K562 (cell line): ENCODE data around the gene PUSL1. TPM values are rescaled to one million over a fixed set of nuclear protein-coding genes. Genes with fewer than 3 reads are reported as not detected.

Experiments used
- ATAC-seq: fragments of 200-7000 bp; cut with Tn5 transposase; 3 replicates; pipeline ENCODE4 v1.9.1; 2020; ENCODE audit warnings: moderate library complexity
- BruUV-seq: library from RNA; stranded (reverse); fragments of 400-500 nt; replicated peaks from 2 replicates; lab custom pipeline; 2021; lab: Mats Ljungman, UMichigan
- CTCF ChIA-PET: fragments of 300-600 bp; formaldehyde crosslinking; extraction: SDS; loops from one replicate; lab custom pipeline; 2021; ENCODE audit warnings: low intra/inter-chr PET ratio; lab: Yijun Ruan, JAX
- POLR2A ChIA-PET: fragments of 300-600, 350-650 bp; sonication (Branson Sonifier 250); formaldehyde crosslinking; extraction: SDS; loops from one replicate; lab custom pipeline; 2021; ENCODE audit warnings: antibody characterized with exemption, inconsistent platforms; lab: Yijun Ruan, JAX
- DNase-seq, 4 experiments: peaks; one replicate each; pipeline versions ENCODE4 v3.0.0 to v3.0.0-alpha.2; 2011 to 2018; ENCODE audit warnings: low spot score in 3 of 4, mixed read lengths in 3 of 4; ENCODE audit errors: extremely low read depth in 1 of 4
- FAIRE-seq: peaks from 2 replicates; lab custom pipeline; 2011; peaks lifted over from hg19 to GRCh38; lab: Jason Lieb, UNC
- H2AFZ ChIP-seq: 2 replicates; pipeline ENCODE4 v1.6.0; 2011; ENCODE audit warnings: low read depth, low read length, control low read depth, inconsistent platforms
- H3K27ac ChIP-seq: fragments of 200-600 bp; 3 replicates; pipeline ENCODE4 v1.8.0; 2011; ENCODE audit warnings: low read depth, mild to moderate bottlenecking, control low read depth, inconsistent platforms, low read length, moderate library complexity, mixed read lengths; ENCODE audit errors: extremely low read depth
- H3K27me3 ChIP-seq, 2 experiments: fragments of 300-600 bp in 1 of 2; 2 replicates in 1 of 2; 3 replicates in 1 of 2; pipeline versions ENCODE4 v1.6.0 to v1.8.0; 2011; ENCODE audit warnings: inconsistent platforms in 2 of 2, low read length in 2 of 2, mild to moderate bottlenecking in 1 of 2, mixed read lengths in 1 of 2, moderate library complexity in 1 of 2; ENCODE audit not compliant: control insufficient read depth in 2 of 2, insufficient read depth in 2 of 2
- H3K36me3 ChIP-seq: fragments of 300-600 bp; 3 replicates; pipeline ENCODE4 v1.8.0; 2011; ENCODE audit warnings: mild to moderate bottlenecking, low read length, inconsistent platforms; ENCODE audit not compliant: control insufficient read depth, insufficient read depth
- H3K4me1 ChIP-seq, 2 experiments: fragments of 200-600 bp in 1 of 2; replicated peaks in 1 of 2; 2 replicates in 1 of 2; 3 replicates in 1 of 2; pipeline versions ENCODE4 v1.5.1 to v1.8.0; 2011; ENCODE audit warnings: inconsistent platforms in 2 of 2, low read length in 2 of 2, mild to moderate bottlenecking in 1 of 2, mixed read lengths in 1 of 2, moderate library complexity in 1 of 2; ENCODE audit not compliant: control insufficient read depth in 2 of 2, insufficient read depth in 2 of 2
- H3K4me2 ChIP-seq: 2 replicates; pipeline ENCODE4 v1.6.1; 2011; ENCODE audit warnings: low read length, control low read depth, inconsistent platforms, mixed read lengths; ENCODE audit not compliant: insufficient read depth
- H3K4me3 ChIP-seq: fragments of 200-600 bp; sonication (generic), shearing (Covaris generic); 2 replicates; pipeline ENCODE4 v1.5.1; 2016; ENCODE audit warnings: control low read depth, inconsistent platforms
- H3K79me2 ChIP-seq: fragments of 200-600 bp; 3 replicates; pipeline ENCODE4 v1.8.0; 2011; ENCODE audit warnings: low read length, inconsistent platforms; ENCODE audit not compliant: control insufficient read depth, insufficient read depth
- H3K9ac ChIP-seq, 2 experiments: 2 replicates each; pipeline versions ENCODE4 v1.6.0 to v1.6.1; 2011; ENCODE audit warnings: low read depth in 2 of 2, low read length in 2 of 2, control low read depth in 1 of 2, inconsistent platforms in 1 of 2, mild to moderate bottlenecking in 1 of 2, mixed read lengths in 1 of 2; ENCODE audit not compliant: insufficient read depth in 1 of 2
- H3K9me1 ChIP-seq: one replicate; pipeline ENCODE4 v1.6.0; 2011; ENCODE audit warnings: inconsistent platforms, mild to moderate bottlenecking, low read length, moderate library complexity; ENCODE audit not compliant: control insufficient read depth, insufficient read depth
- H3K9me3 ChIP-seq: replicated peaks from 2 replicates; pipeline ENCODE4 v1.5.1; 2011; ENCODE audit warnings: low read depth, low read length, inconsistent platforms; ENCODE audit not compliant: control insufficient read depth, insufficient read depth
- H4K20me1 ChIP-seq: replicated peaks from 2 replicates; pipeline ENCODE4 v1.6.1; 2011; ENCODE audit warnings: low read length, inconsistent platforms, mixed read lengths; ENCODE audit not compliant: control insufficient read depth, insufficient read depth
- CSDE1 ChIP-seq, 2 experiments: fragments of 450-650 bp; IDR thresholded peaks; 2 replicates each; pipeline ENCODE4 v1.6.1; 2016; ENCODE audit warnings: mild to moderate bottlenecking in 1 of 2
- SMARCE1 ChIP-seq: fragments of 450-650 bp; IDR thresholded peaks from 2 replicates; pipeline ENCODE4 v1.7.1; 2016; ENCODE audit warnings: mild to moderate bottlenecking
- ZKSCAN1 ChIP-seq: fragments of 150-350 bp; IDR thresholded peaks from 2 replicates; pipeline ENCODE4 v1.6.1; 2016; ENCODE audit warnings: low read depth, low read length
- ZNF408 ChIP-seq: fragments of 250-450 bp; sonication (Bioruptor Pico); IDR thresholded peaks from 2 replicates; pipeline ENCODE4 v1.4.0; 2020; ENCODE audit warnings: low read depth, mild to moderate bottlenecking, moderate library complexity
- WGBS: fragments of 100-300 bp; shearing (Covaris generic); methylation state at CpG from one replicate; pipeline ENCODE4 v1.1.6; 2016; ENCODE audit warnings: low coverage, mixed read lengths; ENCODE audit not compliant: insufficient coverage; ENCODE audit errors: missing lambda C conversion rate; 5-methylcytosine and 5-hydroxymethylcytosine counted together
- in situ Hi-C: fragments of 300-500 bp; cut with MboI; formaldehyde crosslinking; loops from 4 replicates; pipeline ENCODE4 v1.15.0; 2018; ENCODE audit warnings: inconsistent platforms, mixed read lengths
- intact Hi-C: fragments of 100-400 bp; cut with micrococcal nuclease; formaldehyde crosslinking; loops from 2 replicates; pipeline ENCODE4 v1.14.2; 2022
- polyA plus RNA-seq, 8 experiments: library from polyadenylated mRNA; depleted of rRNA in 4 of 8; stranded (reverse) in 5 of 8; unstranded in 3 of 8; fragments of >200 nt; fragmentation: Nextera tagmentation in 2 of 8; fragmentation: Illumina TruSeq in 1 of 8; extraction: Ambion mirVana in 2 of 8; extraction: Trizol in 1 of 8; gene quantifications; 2 replicates each; pipeline versions ENCODE4 v1.2.1 to v1.2.3, GENCODE V29; 2011 to 2014; ENCODE audit warnings: inconsistent platforms in 1 of 8, missing spikeins in 1 of 8
- total RNA-seq, 7 experiments: library from RNA; depleted of rRNA in 6 of 7; stranded (reverse); fragments of >200 nt in 6 of 7; fragmentation: Illumina TruSeq in 2 of 7; extraction: Trizol in 2 of 7; gene quantifications; 2 replicates each; pipeline versions ENCODE4 v1.2.1 to v1.2.3, GENCODE V29; 2011 to 2021; ENCODE audit warnings: low replicate concordance in 1 of 7
- TF ChIP-seq, protein P1 (sequence below), 2 experiments: fragments of 450-650 bp in 1 of 2; sonication (generic) in 1 of 2; formaldehyde crosslinking; conservative IDR thresholded peaks; 2 replicates each; pipeline versions ENCODE4 v1.4.0 to v1.8.1; 2020 to 2022; ENCODE audit warnings: mild to moderate bottlenecking in 1 of 2, missing genetic modification reagents in 1 of 2

Gene PUSL1
- total and polyA plus RNA-seq, 9 of the 15 experiments (the other 6 are each of a cell fraction or from before 2014, with no cell fraction given), result 0.62 to 86.9 (median 13.6) TPM

DNA sequence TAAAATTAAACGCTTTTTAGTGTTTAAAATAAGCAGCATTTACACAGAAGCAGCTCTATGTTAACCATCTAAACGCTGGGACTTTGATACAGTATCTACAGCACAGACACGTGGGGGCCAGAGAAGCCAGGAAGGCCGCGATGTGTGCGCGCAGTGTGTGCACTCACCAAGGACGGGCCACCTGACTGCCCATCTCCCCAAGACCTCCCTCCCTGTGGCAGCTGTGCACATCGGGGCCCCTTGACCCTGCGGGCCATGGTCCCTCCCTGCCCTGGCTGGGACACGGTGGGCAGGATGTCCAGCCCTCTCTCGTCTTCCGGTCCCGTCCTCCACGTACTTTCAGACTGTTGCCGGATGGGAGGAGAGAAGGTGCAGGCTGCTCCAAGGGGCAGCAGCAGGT, 26.9 kb downstream of the PUSL1 start:
- TSS peak; percentile 51 for BruUV-seq
- H3K27ac ChIP-seq, result no peak overlapping the region
- H3K4me1 ChIP-seq, result peaks cover 0 to 89% of the 10 kb centered on the region in 2 experiments; a peak in 2 of 5 replicates
- CTCF ChIA-PET, result no interaction called here
- ATAC-seq (no peak), DNase-seq (no peak), FAIRE-seq (no peak)
- H3K9me1 ChIP-seq, result peaks cover 7% of the 10 kb centered on the region
- no peak overlapping the region for H3K4me3 ChIP-seq
- H3K4me2 ChIP-seq, result no peak overlapping the region
- H2AFZ ChIP-seq, result no peak overlapping the region
- no peaks in the 10 kb centered on the region for H3K27me3 ChIP-seq
- POLR2A ChIA-PET, result interaction anchor here (0.5 to 2.1 kb wide), 9 partner anchors 8 to 118 kb away, joined by 3 to 8 read pairs (median 5); partner anchors contain the start of gene CCNL2
- in situ Hi-C loops (no loop called here), intact Hi-C loops (no loop called here)
- peaks cover 16% of the 10 kb centered on the region; the same call in 1 of the 2 replicates for H4K20me1 ChIP-seq
- TF ChIP-seq CSDE1 (IDR thresholded peaks at IDR 0.05) (no peak), SMARCE1 (no peak), ZKSCAN1 (peak; percentile 63), ZNF408 (CRISPR knock-in tag) (no peak)
- TF ChIP-seq, protein P1, sequence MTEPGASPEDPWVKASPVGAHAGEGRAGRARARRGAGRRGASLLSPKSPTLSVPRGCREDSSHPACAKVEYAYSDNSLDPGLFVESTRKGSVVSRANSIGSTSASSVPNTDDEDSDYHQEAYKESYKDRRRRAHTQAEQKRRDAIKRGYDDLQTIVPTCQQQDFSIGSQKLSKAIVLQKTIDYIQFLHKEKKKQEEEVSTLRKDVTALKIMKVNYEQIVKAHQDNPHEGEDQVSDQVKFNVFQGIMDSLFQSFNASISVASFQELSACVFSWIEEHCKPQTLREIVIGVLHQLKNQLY (CRISPR knock-in tag; conservative IDR thresholded peaks at IDR 0.05), result no peak
- no peaks in the 10 kb centered on the region; the same call in 1 of the 2 replicates for H3K9me3 ChIP-seq
- 78% methylated on average over 16 of the region's 16 CpGs for WGBS
- peaks cover 2% of the 10 kb centered on the region; the same call in 1 of the 3 replicates for H3K79me2 ChIP-seq
- H3K9ac ChIP-seq, result peak overlapping the region in 1 of 2 experiments; percentile 55; a peak in 1 of 4 replicates
- peaks cover 57% of the 10 kb centered on the region; the same call in 2 of the 3 replicates for H3K36me3 ChIP-seq
